ENCODE measurements around the gene DDIT3. TPM values are rescaled to one million over a fixed set of nuclear protein-coding genes. Genes with fewer than 3 reads are reported as not detected.

Gene DDIT3
- total RNA-seq, 1 experiment from 2014 or later, result 79.2 TPM

GRCh38 chr12:57467915-57468314 lies 52.4 kb downstream of the DDIT3 start:
- H3K27me3 ChIP-seq (replicated peaks; ENCODE audit: control insufficient read depth, insufficient read depth, low read length), result no peaks in the 10 kb centered on the region; the same call in 1 of the 2 replicates
- no peak for TF ChIP-seq CTCF (IDR thresholded peaks at IDR 0.05; ENCODE audit: insufficient read depth in 1 of 2, low read depth in 1 of 2, low read length in 1 of 2, severe bottlenecking in 1 of 2, unreplicated experiment in 1 of 2)
- POLR2A ChIA-PET, result no interaction called here

GRCh38 chr12:57467212-57467874 lies 53.0 kb downstream of the DDIT3 start:
- H3K27ac Mint-ChIP-seq (ENCODE audit: unreplicated experiment), result no peak overlapping the region
- intact Hi-C loops (cut with micrococcal nuclease; ENCODE audit: unreplicated experiment), result no loop called here
- Histone ChIP-seq H3K27me3 (replicated peaks; ENCODE audit: control insufficient read depth, insufficient read depth, low read length) (no peaks in the 10 kb centered on the region; the same call in 1 of the 2 replicates), H3K4me1 (no peaks in the 10 kb centered on the region), H3K4me3 (ENCODE audit: low read depth, low read length) (no peak overlapping the region), H3K9me3 (no peaks in the 10 kb centered on the region), H3K36me3 (ENCODE audit: control insufficient read depth, insufficient read depth, low read length) (no peaks in the 10 kb centered on the region)
- H3K4me1 Mint-ChIP-seq (ENCODE audit: low read depth, unreplicated experiment), result no peaks in the 10 kb centered on the region
- no peak for TF ChIP-seq CTCF (IDR thresholded peaks at IDR 0.05; ENCODE audit: insufficient read depth in 1 of 2, low read depth in 1 of 2, low read length in 1 of 2, severe bottlenecking in 1 of 2, unreplicated experiment in 1 of 2)
- no peaks in the 10 kb centered on the region for H3K9me3 Mint-ChIP-seq (ENCODE audit: unreplicated experiment)
- DNase-seq, result no peak
- peaks cover 22% of the 10 kb centered on the region for H3K27me3 Mint-ChIP-seq (ENCODE audit: insufficient read depth, unreplicated experiment)
- H3K4me3 Mint-ChIP-seq (ENCODE audit: unreplicated experiment), result no peak overlapping the region
- CTCF ChIA-PET, result interaction anchor here (0.6 kb wide), 1 partner anchor 9 kb away, joined by 3 read pairs; no protein-coding TSS in a partner anchor
- BruUV-seq (replicated peaks), result no TSS peak
- no peaks in the 10 kb centered on the region for H3K36me3 Mint-ChIP-seq (ENCODE audit: insufficient read depth, unreplicated experiment)
- POLR2A ChIA-PET, result no interaction called here

More at GRCh38 chr12:57467915-57468314, 52.4 kb downstream of the DDIT3 start:
- Mint-ChIP-seq H3K27ac (ENCODE audit: unreplicated experiment) (no peak overlapping the region), H3K27me3 (ENCODE audit: insufficient read depth, unreplicated experiment) (peaks cover 22% of the 10 kb centered on the region), H3K4me1 (ENCODE audit: low read depth, unreplicated experiment) (no peaks in the 10 kb centered on the region), H3K36me3 (ENCODE audit: insufficient read depth, unreplicated experiment) (no peaks in the 10 kb centered on the region), H3K4me3 (ENCODE audit: unreplicated experiment) (no peak overlapping the region), H3K9me3 (ENCODE audit: unreplicated experiment) (no peaks in the 10 kb centered on the region)
- no peak overlapping the region for H3K4me3 ChIP-seq (ENCODE audit: low read depth, low read length)
- BruUV-seq (replicated peaks), result no TSS peak
- intact Hi-C loops (cut with micrococcal nuclease; ENCODE audit: unreplicated experiment), result no loop called here
- CTCF ChIA-PET, result interaction anchor here (0.6 kb wide), 1 partner anchor 10 kb away, joined by 3 read pairs; no protein-coding TSS in a partner anchor
- no peaks in the 10 kb centered on the region for H3K4me1 ChIP-seq
- DNase-seq, result no peak
- no peaks in the 10 kb centered on the region for H3K36me3 ChIP-seq (ENCODE audit: control insufficient read depth, insufficient read depth, low read length)
- no peaks in the 10 kb centered on the region for H3K9me3 ChIP-seq

Small RNA genes lying within 50 kb of the gene (microRNA-seq; reads per million reads assigned to microRNA genes)
- 1.3 reads per million for gene MIR616
- gene MIR6758, result 0.56 reads per million

Other genes starting within 250 kb of the DDIT3 start
- gene R3HDM2, start 89.5 kb downstream of the DDIT3 start, total RNA-seq (2022), result 33.7 and 36.2 TPM in 2 replicates
- gene INHBC, start 85.7 kb downstream of the DDIT3 start, total RNA-seq (2022), result not detected in 2 replicates
- gene INHBE, start 65.2 kb downstream of the DDIT3 start, total RNA-seq (2022), result 9.1 and 13.9 TPM in 2 replicates
- 0.48 and 0.53 TPM in 2 replicates for gene GLI1, start 60.7 kb downstream of the DDIT3 start, total RNA-seq (2022)
- gene ARHGAP9, start 40.6 kb downstream of the DDIT3 start, total RNA-seq (2022), result 0.75 and 1.8 TPM in 2 replicates
- 515 and 583 TPM in 2 replicates for gene MARS1, start 32.4 kb downstream of the DDIT3 start, total RNA-seq (2022)
- 82.2 and 105 TPM in 2 replicates for gene MBD6, start 2.3 kb upstream of the DDIT3 start, total RNA-seq (2022)
- gene DCTN2, start 26.7 kb upstream of the DDIT3 start, total RNA-seq (2022), result 89.4 and 94.4 TPM in 2 replicates
- gene KIF5A, start 29.5 kb upstream of the DDIT3 start, total RNA-seq (2022), result 0.05 TPM in 1 of 2 replicates, not detected in the other
- gene PIP4K2C, start 70.7 kb upstream of the DDIT3 start, total RNA-seq (2022), result 42.0 and 48.0 TPM in 2 replicates
- 17.4 and 20.4 TPM in 2 replicates for gene DTX3, start 84.3 kb upstream of the DDIT3 start, total RNA-seq (2022)
- gene ARHGEF25, start 90.9 kb upstream of the DDIT3 start, total RNA-seq (2022), result 5.2 and 5.5 TPM in 2 replicates
- 4.2 and 5.7 TPM in 2 replicates for gene B4GALNT1, start 112.7 kb upstream of the DDIT3 start, total RNA-seq (2022)
- 169 and 182 TPM in 2 replicates for gene OS9, start 173.6 kb upstream of the DDIT3 start, total RNA-seq (2022)
- 0.09 TPM in 1 of 2 replicates, not detected in the other for gene AGAP2, start 218.2 kb upstream of the DDIT3 start, total RNA-seq (2022)
- 20.6 and 23.3 TPM in 2 replicates for gene TSPAN31, start 224.5 kb upstream of the DDIT3 start, total RNA-seq (2022)
- gene CDK4, start 231.8 kb upstream of the DDIT3 start, total RNA-seq (2022), result 205 and 210 TPM in 2 replicates
- 11.0 and 12.0 TPM in 2 replicates for gene MARCHF9, start 234.6 kb upstream of the DDIT3 start, total RNA-seq (2022)
- 6.9 and 7.1 TPM in 2 replicates for gene CYP27B1, start 246.6 kb upstream of the DDIT3 start, total RNA-seq (2022)

All from Caco-2 (cell line).